G401.6 (cell line): ENCODE data around the gene DPH1.

Experiments
- FAIRE-seq: peaks from 2 replicates; lab custom pipeline; 2012; peaks lifted over from hg19 to GRCh38; lab: Jason Lieb, UNC

The DPH1 gene

DNA sequence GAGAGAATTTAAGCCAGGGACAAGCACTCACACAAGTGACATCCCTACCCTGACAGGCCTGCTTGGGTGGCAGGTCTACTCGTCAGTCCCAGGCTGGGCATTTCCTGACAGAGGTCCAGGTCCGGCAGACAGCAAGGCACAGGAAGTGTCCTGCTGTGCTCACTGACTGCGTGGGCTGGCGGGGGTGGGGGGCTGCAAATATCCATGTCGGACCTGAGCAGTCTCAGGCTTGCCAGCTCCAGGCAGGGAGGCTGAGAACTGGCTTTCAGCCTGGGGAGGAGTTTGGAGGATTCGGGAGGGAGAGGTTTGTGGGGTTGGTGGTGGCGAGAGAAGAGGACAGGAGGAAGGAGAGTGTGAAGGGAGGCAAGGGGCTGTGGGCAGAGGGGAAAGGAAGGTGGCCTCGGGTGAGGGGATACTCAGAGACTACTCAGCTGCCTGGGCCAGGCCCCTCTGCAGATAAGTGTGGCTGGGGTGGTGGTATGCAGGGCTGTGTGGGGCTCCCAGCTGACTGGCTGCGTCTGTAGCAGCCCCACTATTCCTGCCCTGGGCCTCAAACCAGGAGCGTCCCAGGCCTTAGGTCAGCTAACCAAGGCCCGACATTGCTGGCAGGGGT is 32.7 kb downstream of the DPH1 start:
- no peak for FAIRE-seq

DNA sequence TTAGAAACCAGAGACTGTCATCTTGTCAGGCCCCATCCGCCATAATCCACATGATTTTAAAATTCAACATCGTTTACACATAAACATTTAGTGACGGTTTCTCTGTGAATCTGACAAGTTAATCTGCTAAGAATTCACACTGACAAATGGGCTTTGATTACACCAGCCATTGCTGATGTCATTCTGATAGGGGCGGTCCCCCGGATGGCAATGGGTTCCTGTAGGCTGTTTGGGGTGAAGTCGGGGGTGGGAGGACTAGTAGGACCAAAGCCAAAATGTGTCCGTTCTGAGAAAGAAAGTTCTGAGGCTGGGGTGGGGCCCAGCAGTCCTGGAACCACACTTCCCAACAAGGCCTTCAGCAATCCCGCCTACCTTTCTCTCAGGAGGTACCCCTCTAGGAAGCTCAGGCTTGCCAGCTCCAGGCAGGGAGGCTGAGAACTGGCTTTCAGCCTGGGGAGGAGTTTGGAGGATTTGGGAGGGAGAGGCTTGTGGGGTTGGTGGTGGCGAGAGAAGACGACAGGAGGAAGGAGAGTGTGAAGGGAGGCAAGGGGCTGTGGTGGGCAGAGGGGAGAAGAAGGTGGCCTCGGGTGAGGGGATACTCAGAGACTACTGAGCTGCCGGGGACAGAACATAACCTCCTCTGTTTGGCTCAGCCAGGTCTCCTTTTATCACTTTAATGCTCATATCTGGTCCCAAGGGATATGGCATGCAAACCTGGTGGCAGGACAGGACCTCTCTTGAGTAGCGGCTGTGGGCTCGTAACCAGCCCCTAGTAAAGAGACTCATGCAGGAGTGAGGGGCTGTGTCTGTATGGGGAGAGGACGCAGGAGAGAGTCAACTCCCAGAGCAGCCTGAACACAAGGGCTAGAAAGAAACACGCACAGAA is 33.6 kb downstream of the DPH1 start:
- no peak for FAIRE-seq

DNA sequence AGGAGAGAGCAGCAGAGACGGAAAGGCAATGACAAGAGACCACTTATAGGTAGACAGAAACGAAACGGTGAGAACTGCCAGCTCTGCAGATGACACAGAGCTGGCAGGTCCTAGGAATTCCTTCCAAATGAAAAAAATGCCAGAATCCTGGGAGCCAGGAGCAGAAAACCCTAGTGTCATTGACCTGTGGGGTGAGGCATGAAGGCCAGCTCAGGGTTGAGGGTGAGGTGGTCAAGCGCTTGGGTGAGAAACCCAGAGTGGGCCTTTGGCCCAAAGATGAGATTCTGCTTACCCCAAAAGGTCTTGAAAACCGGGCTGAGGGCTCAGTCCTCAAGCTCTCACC is 34.2 kb downstream of the DPH1 start:
- no peak for FAIRE-seq

DNA sequence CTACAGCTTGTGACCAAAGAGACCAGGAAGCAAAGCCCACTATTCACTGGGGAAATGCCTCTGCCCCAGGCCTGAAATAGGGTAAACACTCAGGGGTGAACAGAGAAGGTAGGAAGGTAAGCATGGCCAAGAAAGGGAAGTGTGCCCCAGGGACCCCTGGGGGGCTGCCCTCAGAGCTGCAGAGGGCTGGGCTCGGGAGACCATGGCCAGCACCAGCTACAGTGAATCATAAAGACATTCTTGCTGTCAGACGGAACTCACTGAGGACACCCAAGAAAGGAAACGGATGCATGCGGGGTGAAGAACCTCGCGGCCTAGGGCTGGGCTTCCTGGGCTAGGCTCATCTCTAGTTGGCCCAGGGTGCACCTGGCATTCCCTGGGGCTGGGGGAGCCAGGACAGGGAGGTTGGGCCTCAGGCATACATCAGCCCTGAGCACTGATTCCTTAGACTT is 34.6 kb downstream of the DPH1 start:
- FAIRE-seq = no peak

DNA sequence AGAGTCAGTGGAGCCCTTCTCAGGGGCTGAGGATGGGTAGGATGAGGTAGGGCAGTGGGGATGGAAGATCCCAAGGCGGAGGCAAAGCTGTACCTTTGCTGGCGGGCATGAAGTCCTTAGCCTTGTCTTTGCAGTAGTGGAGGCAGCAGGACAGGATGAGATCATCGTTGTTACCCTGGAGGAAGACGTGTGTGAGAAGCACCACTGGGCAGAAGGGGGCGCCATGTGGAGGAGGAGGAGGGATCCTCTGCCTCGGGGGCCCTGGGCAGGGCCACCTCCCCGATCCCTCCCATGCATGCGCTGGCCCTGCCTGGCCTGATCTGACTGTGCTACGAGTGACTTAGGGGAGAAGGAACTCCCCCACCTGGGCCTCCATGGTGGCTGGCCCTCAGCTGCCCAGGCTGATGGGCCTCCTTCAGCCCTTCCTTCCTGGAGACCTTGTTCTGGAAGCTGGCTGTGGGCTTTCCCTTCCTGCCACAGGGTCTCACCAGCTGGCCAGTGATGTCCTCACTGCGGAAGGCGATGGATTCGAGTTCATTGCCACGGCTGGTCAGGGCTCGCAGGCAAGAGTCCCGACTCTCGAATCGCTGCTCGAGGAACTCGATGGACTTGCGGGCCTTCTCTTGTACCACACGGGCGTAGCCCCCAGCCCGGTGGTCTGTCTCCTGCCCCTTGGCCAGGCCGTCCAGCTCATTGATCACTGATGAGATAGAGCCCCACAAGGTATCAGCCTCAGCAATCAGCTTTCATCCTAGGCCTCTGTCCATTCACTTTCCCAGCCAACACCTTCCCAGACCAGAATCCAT is 35.2 kb downstream of the DPH1 start:
- no peak for FAIRE-seq

DNA sequence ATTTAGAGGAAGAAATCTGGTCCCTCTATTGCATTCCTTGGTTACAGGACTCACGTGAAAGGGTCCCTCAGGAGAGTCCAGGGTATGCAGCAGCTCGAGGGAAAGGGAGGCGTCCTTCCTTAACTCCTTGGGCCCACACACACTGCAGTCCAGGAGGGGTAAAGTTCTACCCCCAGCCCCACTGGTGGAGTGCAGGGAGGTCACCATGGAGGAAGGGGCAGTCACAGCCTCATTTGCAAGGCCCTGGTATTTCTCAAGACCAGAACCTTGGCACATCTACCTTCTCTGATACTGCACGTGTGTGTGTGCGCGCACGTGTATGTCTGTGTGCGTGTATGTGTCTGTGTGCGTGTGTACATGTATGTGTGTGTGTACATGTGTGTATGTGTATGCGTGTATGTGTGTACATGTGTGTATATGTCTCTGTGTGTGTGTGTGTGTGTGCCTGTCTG is 36.0 kb downstream of the DPH1 start:
- no peak for FAIRE-seq

DNA sequence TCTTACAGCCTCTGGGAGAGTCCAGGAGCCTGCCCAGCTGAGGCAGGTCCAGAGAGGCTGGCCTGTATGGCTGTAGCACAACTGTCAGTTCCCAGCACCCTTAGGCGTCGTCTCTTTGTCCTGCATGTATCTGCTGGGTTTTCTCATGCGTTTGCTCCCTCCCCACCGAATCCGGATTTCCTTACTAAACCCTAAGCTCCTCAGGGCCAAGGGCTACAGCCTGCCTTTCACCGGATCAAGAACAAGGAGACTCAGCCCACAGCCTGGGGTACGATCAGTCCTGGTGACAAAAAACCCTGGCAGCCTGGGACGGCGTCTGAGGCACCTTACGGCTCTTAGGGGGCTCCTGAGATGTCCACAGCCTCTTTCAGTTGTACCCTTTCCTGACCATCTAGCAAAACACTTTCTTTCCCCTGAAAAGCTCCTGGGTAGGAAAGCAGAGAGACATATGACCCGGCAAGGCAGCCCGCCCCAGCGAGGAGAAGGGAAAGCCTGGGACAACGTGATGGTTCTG is 37.2 kb downstream of the DPH1 start:
- FAIRE-seq = no peak

DNA sequence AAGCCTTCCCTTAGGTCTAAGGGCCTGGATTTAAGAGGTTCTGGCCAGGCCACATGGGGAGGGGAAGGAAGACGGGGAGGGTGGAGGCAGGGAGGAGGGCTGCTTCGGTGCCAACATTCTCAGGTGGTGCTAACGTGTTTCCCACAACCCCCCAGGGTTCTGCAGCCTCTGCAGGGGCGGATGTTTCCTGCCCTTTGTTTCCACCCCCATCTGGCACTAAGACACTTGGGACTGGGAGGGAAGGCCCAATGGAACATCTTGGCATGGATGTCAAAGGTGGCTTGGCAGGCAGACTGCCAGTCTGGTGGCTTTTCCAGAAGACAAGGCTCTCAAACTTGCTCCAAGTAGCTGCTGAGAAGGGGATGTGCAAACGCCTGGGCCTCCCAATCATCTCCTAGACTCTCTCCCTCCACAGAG is 37.7 kb downstream of the DPH1 start:
- no peak for FAIRE-seq

DNA sequence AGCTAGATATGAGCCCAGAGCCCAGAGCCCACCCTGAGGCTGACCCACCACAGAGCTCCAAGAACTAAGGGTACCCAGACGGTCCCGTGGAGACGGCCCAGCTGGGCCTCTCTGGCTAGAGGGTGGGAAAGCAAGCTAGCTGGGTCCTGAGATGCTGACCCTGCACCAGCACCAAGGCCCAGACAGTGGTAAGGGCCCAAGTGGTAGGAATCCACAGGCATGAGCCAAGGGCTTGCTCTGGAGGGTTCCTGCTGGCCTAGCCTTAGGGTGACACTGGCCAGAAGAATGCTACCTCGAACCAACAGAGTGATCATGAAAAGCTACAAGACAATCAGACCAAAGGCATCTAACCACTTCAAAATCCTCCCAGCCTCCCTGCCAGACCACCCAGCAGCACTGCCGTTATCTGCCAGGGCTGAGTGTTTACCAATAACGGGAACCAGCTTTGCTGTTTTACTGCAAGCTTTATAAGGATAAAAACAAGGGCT is 38.1 kb downstream of the DPH1 start:
- no peak for FAIRE-seq

DNA sequence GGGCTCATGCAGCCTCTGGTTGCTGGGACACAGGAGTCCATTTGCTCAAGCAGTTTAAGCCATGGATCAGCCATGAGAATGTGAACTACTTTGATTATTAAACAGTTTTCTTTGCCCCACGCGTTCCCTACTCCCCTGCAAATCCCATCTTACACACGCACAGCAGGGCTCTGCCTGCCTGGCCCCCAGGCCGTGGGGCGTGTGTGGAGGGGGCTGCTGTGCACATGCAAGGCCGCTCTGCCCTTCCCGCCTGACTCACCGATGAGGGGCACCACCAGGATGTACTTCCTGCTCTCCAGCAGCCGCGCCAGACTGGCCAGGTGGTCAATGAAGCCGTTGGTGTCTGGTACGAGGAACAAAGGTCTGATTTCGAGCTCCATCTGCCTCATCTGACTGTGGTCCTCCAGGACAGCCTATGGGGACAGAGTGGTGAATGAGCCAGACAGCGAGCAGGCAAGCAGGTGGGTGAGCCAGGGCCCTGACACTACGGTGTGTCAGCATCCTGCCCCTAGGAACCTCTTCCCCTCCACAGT is 38.6 kb downstream of the DPH1 start:
- FAIRE-seq = no peak

DNA sequence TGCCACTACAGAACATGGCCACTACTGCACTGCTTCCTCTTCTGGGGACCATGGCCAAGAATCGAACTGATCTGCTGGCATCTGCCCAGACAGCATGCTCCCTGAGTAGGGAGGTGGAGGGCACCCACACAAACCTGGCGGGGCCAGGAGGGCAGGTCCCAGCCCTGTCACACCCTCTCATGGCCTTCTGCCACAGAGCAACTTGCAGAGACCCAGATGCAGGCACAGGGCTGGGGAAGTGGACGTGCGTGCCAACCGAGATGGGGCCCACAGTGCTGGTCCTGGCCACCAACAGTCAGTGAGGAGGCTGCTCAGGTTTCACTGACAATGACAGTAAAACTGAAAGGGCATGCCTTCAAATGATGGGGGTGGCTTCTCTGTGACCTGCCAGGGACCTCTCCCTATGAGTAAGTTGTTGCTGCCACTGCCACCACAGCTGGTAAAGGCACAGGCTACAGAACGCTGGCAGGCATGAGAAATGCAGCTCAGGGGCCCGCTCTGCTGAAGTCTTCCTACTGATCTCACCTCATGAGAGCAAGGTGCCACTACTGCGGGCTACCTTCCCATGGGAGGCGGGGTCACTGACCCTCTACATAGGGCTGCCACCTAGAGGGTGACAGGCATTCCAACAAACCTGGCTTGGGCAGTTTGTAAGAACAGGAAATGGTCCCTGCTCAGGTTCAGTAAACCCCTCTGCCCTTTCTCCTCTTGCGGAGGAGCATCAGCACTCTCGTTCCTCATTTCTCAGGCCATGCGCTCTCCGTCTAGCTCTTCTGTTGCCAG is 40.5 kb downstream of the DPH1 start:
- no peak for FAIRE-seq

DNA sequence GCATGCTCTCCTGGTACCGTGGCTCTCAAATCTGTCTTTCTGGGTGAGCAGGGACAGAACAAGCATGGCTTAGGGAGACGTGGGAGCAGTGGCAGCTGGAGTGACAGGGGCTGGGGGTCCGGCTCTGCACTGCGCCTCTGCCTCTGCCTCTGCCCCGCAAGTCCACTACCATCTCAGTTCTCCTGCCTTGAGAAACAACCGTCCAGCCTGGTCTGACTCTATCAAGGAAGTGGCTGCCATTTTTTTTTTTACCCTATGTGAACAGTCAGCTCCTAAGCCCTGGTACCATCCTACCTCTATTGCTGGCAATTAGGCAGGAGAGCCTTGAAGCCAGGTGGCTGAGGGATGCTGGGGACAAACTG is 41.1 kb downstream of the DPH1 start:
- no peak for FAIRE-seq

DNA sequence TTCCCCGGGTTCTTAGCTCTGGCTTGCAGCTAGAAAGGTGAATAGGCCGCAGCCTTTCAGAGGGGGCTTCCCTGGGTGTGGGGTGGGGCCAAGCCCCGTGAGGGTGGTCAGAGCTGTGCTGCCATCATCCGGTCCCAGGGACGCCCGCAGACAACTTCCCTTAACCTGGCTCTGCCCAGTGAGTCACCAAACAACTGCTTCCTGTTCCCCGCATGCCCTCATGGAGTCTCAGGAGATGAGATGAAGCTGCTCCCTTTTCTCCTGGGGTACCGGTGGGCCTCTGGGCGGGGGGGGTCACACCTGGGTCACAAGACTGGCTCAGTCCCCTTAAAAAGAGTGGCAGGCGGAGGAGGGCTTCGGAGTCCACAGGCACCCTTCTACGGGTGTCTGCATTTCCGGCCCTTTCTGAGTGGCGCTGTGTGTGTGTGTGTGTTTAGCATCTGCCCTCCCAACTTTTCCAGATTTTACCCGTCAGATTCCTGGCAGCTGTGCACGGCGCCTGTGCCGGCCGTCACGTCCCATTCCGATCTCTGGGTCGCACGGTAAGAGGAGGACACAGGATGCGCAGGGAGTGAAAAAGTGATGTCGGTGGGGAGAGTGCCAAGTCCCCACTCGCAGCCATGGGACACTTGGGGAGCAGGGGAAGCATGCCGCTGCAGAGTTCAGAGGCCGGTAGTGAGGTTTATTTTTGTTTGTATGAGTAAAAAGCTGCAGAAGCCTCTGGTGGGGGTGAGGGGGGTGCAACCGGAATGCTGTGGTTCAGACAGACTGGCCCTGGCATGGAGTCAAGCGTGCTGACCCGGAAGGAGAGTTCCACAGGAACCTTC is 41.7 kb downstream of the DPH1 start:
- no peak for FAIRE-seq

DNA sequence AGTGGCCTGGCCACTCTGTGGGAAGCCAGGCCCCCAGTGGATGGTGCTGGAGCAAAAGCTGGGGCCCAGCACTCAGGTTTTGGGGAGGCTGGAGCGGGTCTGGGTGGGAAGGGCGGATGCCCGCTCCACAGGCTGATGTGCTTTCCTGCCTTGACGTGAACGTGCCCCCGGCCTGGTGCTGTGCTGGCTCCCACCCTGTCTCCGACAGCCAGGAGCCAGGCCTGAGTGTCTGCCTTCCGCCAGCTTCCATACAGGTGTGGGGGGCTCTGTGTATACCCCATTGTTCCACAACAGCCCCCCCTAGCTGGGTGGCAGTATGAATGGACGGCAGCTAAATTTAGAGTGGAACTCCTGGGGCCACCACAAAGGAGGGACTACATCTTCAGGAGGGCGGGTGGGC is 45.0 kb downstream of the DPH1 start:
- FAIRE-seq = no peak

DNA sequence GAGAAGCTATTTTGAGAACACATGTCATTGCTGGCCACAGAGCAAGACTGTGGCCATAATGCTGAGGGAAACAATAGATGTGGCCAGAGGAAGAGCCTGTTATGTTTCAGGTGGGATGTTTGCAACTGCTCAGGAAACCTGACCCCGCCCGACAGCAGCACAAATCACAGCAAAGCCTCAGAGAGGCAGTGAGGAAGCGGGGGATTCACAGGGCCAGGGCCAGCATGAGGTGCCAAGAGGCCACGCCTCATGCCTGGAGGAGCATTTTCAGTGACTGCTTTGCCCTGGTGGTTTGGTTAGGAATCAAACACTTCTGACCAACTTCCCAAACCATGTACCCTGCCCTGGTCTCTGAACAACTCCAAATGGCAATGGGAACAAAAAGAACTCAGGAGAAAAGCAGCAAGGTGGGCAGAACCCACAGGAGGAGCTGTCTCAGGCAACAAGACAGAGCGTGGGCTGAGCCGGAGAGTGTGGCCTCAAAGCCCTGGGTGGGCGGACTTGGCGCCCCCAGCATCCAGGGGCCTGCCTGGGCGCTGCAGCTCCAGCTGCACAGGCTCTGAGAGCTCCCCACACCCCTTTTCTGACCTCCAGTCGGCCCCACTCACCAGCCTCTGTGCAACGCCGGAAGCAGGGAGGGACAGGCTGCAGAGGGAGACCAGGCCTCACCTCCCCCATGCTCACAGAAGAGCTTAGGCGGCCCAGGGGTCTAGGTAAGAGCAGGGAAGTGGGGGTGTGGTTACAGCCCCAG is 45.6 kb downstream of the DPH1 start:
- FAIRE-seq = no peak

DNA sequence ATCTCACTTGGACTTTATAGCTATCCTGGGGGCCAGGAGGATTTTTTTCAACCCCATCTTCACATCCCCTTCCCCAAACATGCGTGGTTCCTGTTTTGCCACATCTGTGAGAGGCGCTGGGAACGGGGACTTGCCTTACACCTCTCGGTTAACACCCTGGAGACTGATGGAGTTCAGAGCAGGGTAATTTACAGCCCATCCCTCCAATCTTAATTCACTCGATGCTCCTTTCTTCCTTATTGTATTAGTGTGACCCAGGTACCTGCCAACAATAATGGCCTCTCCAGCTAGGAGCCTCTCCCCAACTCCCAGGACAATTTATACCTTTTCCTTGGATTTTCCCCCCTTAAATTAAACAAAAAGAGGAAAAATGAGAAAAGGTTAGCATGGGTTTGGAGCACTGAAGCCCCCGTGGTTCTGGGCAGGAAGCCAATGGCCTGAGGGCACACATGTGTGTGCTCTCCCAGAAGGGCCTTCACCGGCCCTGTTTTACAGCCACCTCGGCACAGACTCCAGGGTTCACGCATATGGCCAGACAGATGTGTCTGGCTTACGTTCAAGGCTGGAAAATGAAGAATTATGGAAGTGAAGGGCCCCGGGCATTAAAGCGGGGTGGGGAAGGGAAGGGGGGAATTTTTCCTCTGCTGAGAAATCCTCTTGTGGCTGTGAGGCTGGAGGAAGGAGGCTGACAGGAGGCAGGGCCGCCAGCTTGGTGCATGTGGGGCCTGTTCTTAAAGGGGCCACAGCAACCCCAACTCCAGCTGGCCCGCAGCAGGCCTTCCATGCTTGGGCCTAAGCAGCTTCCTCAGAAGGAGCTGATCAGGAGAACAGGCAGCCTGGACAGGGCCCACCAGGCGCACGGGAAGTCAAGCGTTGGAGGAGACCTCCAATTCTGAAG is 46.4 kb downstream of the DPH1 start:
- FAIRE-seq = no peak

DNA sequence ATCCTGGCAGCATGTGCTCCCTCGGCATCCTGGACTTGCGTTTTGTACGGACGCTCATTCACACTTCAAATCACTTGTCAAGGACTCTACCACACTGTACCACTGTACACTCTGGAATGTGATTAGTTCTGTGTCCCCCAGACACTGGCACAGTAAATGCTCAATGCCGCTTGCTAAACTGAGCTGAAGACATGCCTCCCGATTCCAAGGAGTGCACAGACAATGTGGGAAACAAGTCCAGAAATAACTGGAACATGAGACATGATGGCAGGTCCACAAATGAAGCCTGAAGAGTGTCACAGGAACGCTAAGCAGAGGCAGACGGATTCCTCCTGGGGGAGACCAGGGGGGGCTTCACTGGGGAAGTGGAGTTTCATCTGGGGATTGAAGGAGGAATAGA is 47.1 kb downstream of the DPH1 start:
- no peak for FAIRE-seq

DNA sequence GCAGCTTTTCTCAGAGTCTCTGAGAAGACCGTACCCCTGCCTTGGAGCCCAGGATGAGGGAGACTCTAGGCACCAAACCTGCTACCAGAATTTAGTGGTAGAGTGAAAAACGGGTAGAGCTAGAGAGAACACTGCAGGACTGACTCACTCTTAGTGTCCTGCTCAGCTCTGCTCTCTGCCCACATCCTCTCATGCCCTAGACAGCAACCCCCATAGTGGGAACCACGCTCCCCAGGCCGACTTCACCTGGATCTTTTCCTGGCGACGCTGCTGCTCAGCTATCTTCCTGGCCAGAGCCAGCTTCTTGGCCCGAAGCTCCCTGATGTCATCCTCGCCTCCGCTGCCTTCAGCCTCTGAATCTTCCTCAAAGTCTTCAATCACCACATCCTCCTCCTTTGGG is 51.6 kb downstream of the DPH1 start:
- FAIRE-seq = no peak
